DOHH2 (cell line): Measurements from ENCODE around the gene CTRB1.

Experiments used
- CTCF ChIP-seq: fragments of 200-600 bp; sonication (generic); IDR thresholded peaks from one replicate; pipeline ENCODE4 v1.5.1; 2014; ENCODE audit warnings: antibody characterized with exemption, mild to moderate bottlenecking, low read depth, low read length; ENCODE audit not compliant: poor library complexity, severe bottlenecking
- EZH2phosphoT487 ChIP-seq: fragments of 200-600 bp; sonication (generic); IDR thresholded peaks from 2 replicates; pipeline ENCODE4 v1.6.1; 2017; ENCODE audit warnings: borderline replicate concordance, mild to moderate bottlenecking, antibody characterized with exemption, low read length, moderate library complexity, mixed read lengths

- TF ChIP-seq CTCF = no peak
- TF ChIP-seq EZH2phosphoT487 = no peak
Observed at GRCh38 chr16:75228143-75228976, 9.6 kb downstream of the CTRB1 start.
